KOPT-K1 (cell line): ENCODE results near the gene CEP43.

ENCODE experiments used
- H3K27ac ChIP-seq: fragments of 200-600 bp; sonication (generic); 2 replicates; pipeline ENCODE4 v1.5.1; 2016; ENCODE audit warnings: antibody characterized with exemption, mild to moderate bottlenecking, low read depth, low read length; ENCODE audit not compliant: poor library complexity, severe bottlenecking
- H3K36me3 ChIP-seq: fragments of 200-600 bp; sonication (generic); 2 replicates; pipeline ENCODE4 v1.5.1; 2017; ENCODE audit warnings: antibody characterized with exemption, mild to moderate bottlenecking, low read length, moderate library complexity; ENCODE audit not compliant: insufficient read depth
- H3K9me3 ChIP-seq: fragments of 200-600 bp; sonication (generic); 2 replicates; pipeline ENCODE4 v1.5.1; 2017; ENCODE audit warnings: antibody characterized with exemption, low read length, mild to moderate bottlenecking; ENCODE audit not compliant: insufficient read depth, poor library complexity, severe bottlenecking

Gene CEP43

GRCh38 chr6:166957087-166957804, 42.0 kb upstream of the CEP43 start:
- Histone ChIP-seq H3K27ac (peak overlapping the region; percentile 83), H3K9me3 (no peaks in the 10 kb centered on the region), H3K36me3 (no peaks in the 10 kb centered on the region)

- Histone ChIP-seq H3K36me3 (no peaks in the 10 kb centered on the region), H3K27ac (peak overlapping the region; percentile 83), H3K9me3 (no peaks in the 10 kb centered on the region)
Observed at GRCh38 chr6:166957805-166958076, 41.5 kb upstream of the CEP43 start.

GRCh38 chr6:166958926-166959861, 40.0 kb upstream of the CEP43 start:
- peak overlapping the region; percentile 44 for H3K27ac ChIP-seq
- H3K36me3 ChIP-seq = no peaks in the 10 kb centered on the region
- no peaks in the 10 kb centered on the region for H3K9me3 ChIP-seq

- peak overlapping the region; percentile 44 for H3K27ac ChIP-seq
- peaks cover 8% of the 10 kb centered on the region for H3K9me3 ChIP-seq
- no peaks in the 10 kb centered on the region for H3K36me3 ChIP-seq
Observed at GRCh38 chr6:166959911-166960608, 39.1 kb upstream of the CEP43 start.

GRCh38 chr6:166960609-166960978, 38.6 kb upstream of the CEP43 start:
- Histone ChIP-seq H3K27ac (no peak overlapping the region), H3K36me3 (no peaks in the 10 kb centered on the region), H3K9me3 (peaks cover 12% of the 10 kb centered on the region)

GRCh38 chr6:166966268-166966667, 32.9 kb upstream of the CEP43 start:
- no peak overlapping the region for H3K27ac ChIP-seq
- H3K9me3 ChIP-seq = peaks cover 38% of the 10 kb centered on the region
- H3K36me3 ChIP-seq = peaks cover 21% of the 10 kb centered on the region

- Histone ChIP-seq H3K36me3 (peaks cover 53% of the 10 kb centered on the region), H3K27ac (no peak overlapping the region), H3K9me3 (peaks cover 36% of the 10 kb centered on the region)
Observed at GRCh38 chr6:166969390-166970002, 29.7 kb upstream of the CEP43 start.

- H3K27ac ChIP-seq = no peak overlapping the region
- H3K36me3 ChIP-seq = peaks cover 55% of the 10 kb centered on the region
- peaks cover 30% of the 10 kb centered on the region for H3K9me3 ChIP-seq
Observed at GRCh38 chr6:166970091-166970490, 29.1 kb upstream of the CEP43 start.

GRCh38 chr6:166970776-166971175, 28.4 kb upstream of the CEP43 start:
- Histone ChIP-seq H3K9me3 (peaks cover 24% of the 10 kb centered on the region), H3K27ac (no peak overlapping the region), H3K36me3 (peaks cover 55% of the 10 kb centered on the region)

- H3K36me3 ChIP-seq = peaks cover 57% of the 10 kb centered on the region
- peaks cover 21% of the 10 kb centered on the region for H3K9me3 ChIP-seq
- no peak overlapping the region for H3K27ac ChIP-seq
Observed at GRCh38 chr6:166971271-166971670, 27.9 kb upstream of the CEP43 start.

GRCh38 chr6:166972101-166972500, 27.1 kb upstream of the CEP43 start:
- Histone ChIP-seq H3K27ac (no peak overlapping the region), H3K36me3 (peaks cover 65% of the 10 kb centered on the region), H3K9me3 (peaks cover 12% of the 10 kb centered on the region)

GRCh38 chr6:166976636-166977035, 22.6 kb upstream of the CEP43 start:
- H3K9me3 ChIP-seq = no peaks in the 10 kb centered on the region
- peaks cover 63% of the 10 kb centered on the region for H3K36me3 ChIP-seq
- H3K27ac ChIP-seq = no peak overlapping the region

GRCh38 chr6:166977621-166978525, 21.3 kb upstream of the CEP43 start:
- Histone ChIP-seq H3K36me3 (peaks cover 57% of the 10 kb centered on the region), H3K9me3 (no peaks in the 10 kb centered on the region), H3K27ac (no peak overlapping the region)

- H3K27ac ChIP-seq = no peak overlapping the region
- H3K36me3 ChIP-seq = peaks cover 61% of the 10 kb centered on the region
- no peaks in the 10 kb centered on the region for H3K9me3 ChIP-seq
Observed at GRCh38 chr6:166980738-166981137, 18.5 kb upstream of the CEP43 start.
